GM21447 (cell line): Measurements from ENCODE around the gene TEAD1.
"Not testable (repeated sequence)": the region's sequence is repeated elsewhere in the genome, so short reads cannot be mapped to it uniquely, and the experiment has no call there.

ENCODE experiments used
- ATAC-seq: cut with Tn5 transposase; IDR thresholded peaks from one replicate; pipeline ENCODE4 v1.9.1; 2021; ENCODE audit not compliant: unreplicated experiment

Gene TEAD1

DNA sequence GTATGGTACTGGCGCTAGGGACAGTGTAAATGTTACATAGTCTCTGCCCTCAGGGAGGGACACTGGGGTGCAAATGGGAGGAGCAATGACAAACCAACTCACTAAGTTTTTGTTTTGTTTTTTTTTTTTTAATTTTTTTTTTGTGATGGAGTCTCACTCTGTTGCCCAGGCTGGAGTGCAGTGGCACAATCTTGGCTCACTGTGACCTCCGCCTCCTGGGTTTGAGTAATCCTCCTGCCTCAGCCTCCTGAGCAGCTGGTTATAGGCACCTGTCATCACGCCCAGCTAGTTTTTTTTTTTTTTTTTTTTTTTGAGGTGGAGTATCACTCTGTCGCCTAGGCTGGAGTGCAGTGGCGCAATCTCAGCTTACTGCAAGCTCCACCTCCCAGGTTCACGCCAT lies 83.9 kb downstream of the TEAD1 start:
- not testable (repeated sequence) for ATAC-seq

DNA sequence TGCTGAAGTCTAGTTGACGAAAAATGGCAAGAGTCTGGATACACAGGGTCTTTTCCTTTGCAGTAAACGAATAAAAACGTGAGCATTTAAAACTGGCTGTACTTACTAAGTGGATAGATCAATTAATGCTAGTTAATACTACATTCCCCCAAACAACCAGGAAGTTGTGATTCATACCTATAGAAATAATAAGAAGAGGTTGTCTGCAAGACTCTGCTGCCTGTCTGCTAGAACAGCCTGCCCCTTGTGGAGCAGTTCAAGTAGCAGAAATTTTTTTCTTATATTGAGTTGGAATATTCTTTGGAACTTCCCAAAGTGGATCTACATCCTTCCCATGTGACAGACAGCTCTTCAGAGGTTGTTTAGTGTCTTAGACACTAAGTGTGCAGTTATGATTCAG lies 86.8 kb downstream of the TEAD1 start:
- ATAC-seq = no peak

DNA sequence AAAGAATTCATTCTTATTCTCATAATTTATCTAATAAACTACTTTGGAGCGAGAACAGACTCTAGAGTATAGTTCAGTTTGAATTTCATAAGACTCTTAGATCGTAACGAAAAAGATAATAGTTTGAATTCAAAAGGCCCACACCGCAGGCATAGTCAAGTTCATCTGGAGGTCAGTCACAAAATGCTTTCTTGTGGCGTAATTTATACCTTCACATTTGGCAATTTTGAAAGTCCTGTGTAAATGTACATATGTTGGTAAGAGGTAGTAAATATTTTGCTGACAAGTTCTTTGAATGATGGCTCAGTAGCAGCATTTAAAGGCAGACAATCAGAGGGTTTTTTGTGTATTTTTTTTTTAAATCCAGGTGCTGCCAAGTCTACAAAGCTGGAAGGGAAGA lies 88.1 kb downstream of the TEAD1 start:
- ATAC-seq = no peak

DNA sequence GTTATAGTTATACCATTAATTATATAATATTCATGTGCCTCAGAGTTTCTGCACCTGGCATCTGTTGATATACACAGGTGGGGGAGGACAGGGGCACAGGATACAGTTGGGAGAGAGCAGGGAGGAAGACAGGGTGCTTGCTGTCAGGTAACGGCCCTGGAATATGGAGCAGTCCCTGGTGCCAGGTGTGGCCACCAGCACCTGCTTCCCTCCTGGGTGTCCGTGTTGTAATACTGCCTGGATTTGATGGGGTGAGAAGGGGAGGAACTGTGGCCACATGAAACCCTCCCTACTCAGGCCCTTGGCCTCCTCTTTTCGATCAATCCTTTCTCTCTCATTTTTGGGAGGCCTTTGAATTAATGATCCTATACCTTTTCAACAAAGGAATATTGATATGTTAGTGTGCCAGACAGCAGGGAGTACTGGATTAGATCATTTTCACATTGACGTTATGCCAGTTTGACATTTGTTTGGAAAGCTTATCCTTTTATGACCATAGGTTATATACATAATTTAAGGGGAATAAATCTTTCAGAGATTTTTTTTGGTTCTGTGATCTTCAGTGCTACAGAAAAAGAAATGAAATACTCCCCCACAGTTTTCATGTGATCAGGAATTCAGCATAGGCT lies 88.6 kb downstream of the TEAD1 start:
- ATAC-seq = no peak

DNA sequence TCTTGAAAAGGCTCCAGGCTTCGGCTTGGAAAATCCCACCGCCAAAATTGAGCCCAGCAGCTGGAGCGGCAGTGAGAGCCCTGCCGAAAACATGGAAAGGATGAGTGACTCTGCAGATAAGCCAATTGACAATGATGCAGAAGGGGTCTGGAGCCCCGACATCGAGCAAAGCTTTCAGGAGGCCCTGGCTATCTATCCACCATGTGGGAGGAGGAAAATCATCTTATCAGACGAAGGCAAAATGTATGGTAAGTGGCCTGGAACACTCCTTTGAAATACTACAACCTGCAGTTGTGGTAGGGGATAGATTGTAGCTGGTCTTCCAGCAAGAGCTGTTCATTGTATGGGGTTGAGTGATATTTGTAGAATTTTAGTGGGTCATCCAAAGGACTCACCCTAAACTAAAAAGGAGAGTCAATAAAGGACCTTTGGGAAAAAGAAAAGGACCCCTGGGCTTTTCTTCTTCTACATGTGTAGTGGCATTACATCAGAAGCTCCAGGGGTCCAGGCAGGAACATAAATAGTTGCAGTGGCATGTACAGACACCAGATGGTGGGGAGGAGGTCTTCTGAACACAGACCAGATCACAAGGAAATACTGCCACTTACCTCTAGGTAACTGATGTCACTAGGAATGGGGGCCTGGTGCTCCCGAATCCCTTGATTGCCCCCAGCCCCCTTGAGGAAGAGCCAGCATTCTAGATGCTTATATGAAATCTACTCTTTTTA lies 90.1 kb downstream of the TEAD1 start:
- no peak for ATAC-seq

DNA sequence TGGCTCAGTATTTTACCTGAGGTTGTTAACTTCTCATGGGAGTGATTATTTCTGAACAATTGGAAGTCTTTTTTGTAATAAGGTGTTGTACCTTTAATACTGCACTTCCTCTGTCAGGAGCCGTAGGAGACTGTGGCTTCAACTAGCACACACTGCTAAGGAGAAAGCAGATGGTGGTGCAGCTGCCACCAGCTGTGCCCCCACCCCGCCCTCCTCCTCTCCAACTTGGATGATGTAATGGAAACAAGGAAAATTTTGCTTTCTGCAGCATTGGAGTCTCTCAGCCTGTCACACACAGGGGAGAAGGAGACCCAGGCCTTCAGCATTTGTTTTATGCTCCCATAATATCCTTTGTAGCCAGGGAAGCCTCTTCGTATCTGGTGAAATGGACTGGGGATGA lies 91.2 kb downstream of the TEAD1 start:
- no peak for ATAC-seq

DNA sequence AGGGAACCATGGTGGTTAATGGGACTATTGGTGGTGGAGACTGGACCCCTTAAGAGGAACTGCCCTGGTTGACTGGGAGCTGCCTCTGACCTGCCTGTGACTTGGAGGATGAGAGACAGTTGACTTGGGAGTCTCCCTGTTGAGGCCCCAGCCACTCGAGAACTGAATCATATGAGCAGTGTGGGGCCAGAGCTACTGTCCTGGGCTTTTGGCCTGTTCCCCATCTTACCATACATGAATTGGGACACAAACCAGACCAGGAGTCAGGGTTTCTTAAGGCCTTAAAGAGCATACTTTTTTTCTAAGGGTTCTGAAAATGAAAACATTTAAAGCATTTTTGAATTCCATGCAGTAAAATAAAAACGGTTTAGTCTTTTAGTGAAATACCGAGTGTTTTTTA lies 92.8 kb downstream of the TEAD1 start:
- no peak for ATAC-seq

DNA sequence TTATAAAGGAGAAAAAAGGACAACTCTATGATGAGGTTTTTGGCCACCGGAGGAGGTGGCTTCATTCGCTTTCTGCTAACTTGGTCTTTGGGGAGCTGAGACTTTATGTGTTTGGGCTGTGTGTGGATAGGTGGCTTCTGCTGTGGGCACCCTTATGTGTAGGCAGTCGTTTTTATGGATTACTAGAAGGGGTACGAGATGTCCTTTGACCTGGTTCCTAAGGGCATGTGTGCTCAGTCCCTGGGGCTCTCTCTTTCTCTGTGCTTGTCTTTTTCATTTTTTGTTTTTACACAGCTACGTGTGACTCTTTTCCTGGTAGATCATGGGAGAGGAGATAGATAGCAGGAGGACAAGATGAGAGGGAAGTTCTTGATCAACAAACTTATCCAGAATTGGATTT lies 93.4 kb downstream of the TEAD1 start:
- ATAC-seq = no peak

DNA sequence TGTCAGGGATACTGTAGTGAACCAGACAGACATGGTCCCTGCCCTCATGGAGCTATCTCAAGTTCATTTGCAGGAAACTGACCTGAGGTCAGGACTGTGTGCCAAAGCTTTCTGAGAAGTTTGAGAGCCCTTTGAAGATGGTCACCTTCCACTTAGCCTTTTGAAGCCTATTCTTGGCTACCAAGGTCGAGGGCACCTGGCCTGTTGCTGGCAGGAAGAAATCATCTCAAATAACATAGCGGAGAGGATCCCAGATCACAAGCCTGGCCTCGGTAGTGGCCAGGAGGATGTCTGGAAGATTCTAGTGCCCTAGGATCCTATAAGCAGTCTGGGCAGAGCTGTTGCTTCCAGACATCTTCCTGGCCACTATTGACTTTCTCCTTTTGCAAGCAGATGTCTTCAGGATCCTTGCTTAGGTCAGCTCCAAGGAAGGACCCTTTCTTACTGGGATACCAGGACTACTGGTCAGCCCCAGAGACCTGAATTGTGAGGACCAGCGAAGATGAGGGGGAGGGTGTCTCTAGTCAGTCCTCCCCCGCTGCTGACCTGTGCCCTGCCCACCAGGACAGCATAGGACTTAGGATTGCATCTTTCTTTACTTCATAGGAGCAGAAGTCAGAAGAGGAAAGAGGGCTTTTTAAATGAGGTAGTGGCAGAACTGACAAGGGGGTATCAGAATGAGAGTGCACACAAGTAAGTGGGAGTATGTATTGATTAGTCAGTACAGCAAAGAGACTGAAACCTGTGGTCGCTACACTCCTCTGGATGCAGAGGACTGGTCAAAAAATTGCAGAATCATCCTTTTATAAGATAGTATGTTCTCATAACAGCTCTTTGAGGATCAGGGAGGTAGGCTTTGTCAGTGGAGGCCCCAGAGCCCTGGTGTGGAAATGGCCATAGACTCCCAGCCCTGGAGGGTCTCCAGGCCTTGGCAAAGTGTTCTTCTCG lies 94.8 kb downstream of the TEAD1 start:
- no peak for ATAC-seq

DNA sequence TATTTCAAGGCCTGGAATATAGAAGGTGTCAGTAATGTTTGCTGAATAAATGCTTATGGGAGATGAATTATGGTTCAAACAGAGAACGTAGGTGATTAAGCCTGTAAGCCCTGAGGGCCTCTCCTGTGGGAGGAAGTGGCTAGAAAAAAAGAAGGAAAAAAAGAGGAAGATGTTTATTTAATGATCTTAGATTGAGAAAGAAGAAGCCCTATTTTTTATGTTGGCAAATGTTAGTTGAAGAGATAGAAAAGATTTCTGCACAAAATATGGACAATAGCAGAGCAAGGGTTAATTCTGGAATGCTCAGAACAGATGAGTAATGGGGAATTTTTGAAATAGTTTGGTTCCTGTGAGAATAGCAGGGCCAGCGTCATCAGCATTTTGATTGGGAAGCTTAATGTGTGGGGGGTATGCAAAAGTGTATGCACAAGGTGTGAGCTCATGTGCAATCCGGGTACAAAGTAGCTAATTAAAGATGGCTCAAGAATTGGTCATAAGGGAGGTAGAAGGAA lies 95.7 kb downstream of the TEAD1 start:
- ATAC-seq = no peak

DNA sequence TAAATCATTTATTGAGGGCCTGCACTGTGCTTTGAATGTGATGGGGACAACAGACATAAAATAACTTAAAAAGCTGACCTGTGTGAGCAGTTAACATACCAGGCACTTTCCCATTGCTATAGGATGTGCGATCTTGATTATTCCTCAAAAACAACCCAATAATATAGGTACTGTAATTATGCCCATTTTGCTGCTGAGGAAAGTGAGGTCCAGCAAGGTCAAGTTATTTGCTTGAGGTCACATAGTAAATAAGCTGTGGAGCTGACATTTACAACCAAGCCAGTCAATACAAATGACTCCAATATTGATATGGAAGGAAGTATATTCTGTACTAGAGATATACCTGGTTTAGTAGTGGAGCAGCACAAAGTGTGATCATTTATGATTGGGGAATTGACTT lies 96.2 kb downstream of the TEAD1 start:
- ATAC-seq = no peak

DNA sequence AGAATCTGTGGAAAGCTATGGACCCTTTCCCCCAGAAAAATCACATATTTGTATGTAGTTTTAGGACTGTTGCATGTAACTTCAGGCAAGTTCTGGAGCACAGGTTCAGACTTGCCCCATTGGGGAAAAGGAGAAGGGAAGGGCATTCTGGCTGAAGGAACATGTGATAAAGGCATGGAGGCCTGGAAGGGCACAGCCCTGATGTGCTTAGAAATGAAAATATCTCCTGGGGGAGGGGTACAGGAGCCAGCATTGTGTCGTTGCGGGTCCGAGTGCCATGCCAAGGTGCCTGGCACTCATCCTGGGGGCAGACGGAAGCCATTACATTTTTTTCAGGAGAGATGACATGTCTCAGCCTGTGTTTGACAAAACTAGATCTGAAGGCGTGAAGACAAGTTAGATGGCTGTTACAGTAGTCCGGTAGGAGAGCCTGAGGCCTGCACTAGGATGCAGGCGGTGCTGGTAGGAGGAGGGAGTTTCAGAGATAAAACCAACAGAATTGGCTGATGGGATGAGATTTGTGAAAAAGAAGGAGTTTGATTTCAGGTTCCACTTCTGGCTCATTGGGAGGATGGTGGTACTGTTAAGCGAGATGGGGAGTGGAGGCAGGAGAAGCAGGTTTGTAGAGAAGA lies 96.9 kb downstream of the TEAD1 start:
- ATAC-seq = no peak

DNA sequence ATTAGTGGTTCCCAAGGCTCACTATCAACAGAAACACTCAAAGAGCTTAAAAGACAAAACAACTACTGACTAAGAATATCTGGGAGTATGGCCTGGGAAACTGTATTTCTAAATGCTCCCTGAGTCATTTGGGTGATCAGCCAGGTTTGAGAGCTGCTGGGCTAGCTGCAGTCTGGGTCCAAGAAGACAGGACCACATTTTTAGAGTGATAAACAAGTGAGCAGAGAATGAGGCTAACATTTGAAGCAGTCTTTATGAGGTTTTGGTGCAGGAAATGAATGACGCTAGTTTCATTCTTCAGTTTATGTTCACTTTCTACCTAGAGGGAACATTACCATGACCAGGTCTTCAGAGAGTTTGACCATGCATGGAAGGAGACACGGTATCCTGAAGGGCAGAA lies 97.7 kb downstream of the TEAD1 start:
- ATAC-seq = no peak

DNA sequence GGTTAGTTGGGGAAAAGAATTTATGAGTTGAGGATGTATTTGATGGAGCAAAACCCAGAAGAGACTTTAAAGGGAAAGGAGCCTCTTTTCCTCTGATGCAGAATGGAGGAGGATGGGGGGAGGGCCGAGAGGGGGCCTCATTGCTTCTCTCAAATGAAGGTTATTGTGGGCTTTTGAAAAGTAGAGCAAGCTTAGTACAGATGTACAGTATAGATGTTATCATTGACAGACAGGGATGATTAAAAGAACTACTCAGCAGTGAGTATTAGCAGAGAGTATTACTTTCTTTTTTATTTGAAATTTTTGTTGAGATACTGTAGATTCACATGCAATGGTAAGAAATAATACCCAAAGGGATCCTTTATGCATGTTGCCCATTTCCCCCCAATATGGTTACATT lies 98.1 kb downstream of the TEAD1 start:
- no peak for ATAC-seq

DNA sequence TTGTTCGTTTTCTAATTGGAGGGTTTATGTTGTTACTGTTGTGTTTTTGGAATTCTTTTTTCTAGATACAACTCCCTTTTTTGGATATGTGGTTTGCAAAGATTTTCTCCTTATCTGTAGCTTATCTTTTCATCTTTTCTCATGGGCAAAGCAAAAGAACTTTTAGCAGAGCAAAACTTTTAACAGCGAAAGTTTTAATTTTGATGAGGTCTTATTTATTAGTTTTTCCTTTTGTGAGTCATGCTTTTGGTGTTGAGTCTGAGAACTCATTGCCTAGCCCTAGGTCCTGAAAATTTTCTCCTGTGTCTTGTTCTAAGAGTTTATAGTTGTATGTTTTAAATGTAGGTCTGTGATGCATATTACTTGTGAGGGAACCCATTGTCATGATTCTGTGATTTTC lies 99.4 kb downstream of the TEAD1 start:
- no peak for ATAC-seq

DNA sequence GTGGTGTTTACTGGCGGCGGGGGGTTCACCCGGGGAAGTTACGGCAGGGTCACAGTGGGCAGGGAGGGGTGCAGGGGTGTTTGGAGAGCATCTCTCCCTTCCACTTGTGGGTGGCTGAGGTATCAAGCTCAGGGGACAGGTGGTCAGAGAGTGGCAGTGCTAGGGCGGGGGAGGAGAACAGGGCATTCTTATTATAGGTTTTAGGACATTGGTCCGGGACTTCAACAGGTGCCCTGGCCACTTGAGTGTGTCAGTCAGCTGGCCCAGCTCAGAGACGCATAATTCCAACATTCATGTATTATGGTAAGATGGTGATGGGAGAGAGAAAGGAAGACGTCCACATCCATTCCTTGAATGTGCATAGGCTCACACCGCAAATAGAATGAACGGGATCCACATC lies 101.7 kb downstream of the TEAD1 start:
- ATAC-seq = no peak

DNA sequence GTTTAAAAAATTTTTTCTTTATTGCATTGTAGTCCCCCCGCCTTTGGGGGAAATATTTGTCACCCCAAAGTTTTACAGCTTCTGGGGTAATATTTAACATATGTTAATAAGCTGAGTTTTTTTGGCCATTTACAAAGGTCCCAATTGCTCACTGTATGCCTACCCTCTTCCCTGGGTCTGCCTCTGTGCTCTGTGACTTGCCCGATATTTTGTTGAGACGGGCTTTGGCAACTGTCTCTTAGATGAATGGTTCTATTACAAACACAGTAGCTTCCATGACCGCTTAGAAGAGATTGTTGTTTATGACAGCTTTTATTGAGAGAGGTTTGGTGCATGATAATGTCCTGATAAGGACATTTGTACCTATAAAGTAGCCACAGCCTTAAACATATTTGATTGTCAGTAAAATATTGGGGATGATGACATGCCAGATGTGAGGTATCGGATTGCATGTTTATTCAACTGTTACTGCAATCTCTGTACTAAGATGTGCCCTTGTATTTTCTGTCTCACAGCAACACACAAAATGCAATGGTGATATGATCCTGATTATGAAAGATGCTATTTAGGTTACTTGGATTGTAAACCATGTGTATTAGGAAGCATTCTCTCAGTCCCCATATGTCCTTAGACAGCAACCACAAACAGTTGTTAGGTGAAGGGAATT lies 103.1 kb downstream of the TEAD1 start:
- no peak for ATAC-seq

DNA sequence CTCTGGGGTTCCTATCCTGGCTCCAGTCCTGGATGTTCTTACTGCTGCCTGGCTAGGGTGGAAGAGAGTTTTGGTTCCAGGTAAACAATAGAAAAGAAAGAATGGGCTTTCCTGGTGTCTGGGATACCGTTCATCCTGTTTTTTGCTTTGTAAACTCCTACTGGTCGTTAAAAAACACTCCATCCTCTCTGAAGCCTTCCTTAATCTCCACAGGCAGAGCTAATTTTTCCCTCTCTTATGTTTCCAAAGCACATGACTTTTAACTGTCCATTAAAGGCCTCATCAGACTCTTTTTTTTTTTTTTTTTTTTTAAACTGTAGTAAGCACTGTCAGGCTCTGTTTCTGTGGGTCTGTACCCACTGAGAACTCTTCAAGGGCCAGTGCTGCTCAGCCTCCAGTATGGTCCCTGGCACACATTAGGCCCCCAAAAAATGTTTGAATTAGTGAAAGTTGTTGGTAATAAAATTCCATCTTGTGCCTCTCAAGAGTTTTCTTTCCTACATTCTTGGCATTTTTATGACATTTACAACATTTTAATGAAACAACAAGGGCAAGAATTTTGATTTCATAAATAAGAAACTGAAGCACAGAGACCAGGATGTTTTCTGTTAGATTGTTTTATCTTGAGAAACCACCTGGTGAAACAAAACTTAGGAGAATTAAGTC lies 104.2 kb downstream of the TEAD1 start:
- ATAC-seq = no peak

DNA sequence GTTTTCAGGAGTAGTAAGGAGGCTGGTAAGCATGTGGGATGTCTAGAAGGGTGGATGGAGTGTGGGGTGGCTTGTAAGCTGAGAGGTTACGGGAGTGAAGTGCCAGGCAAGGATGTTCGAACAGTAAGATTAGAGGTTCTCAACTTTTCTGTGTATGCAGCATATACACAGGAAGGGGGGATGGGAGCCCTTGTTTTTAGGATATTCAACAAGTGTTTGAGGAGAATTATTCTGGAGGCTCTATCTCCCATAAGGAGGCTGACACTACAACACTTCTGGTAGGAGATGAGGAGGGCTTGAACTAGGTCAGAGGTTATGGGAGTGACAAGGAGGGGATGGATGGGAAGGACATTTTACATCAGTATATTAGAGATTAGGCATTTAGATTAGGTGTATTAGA lies 109.5 kb downstream of the TEAD1 start:
- no peak for ATAC-seq

DNA sequence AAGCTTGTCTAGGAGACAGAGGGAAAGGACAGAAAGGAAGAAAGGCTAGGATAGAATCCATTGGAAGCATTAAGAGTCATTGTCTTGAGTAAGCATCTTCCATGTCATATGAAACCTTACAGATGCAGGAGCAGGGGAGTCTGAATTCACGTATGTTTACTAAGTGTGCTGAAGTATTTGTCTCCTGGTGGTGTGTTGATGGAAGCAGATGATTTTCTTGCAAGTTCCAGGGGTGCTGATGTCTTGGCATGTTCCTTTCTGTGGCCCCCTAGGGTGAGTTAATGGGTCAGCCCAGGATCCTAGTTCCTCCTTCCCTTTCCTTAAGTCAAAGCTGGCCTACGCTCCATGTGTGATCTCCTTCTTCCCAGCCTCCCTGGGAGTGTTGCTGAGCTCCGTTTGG lies 110.2 kb downstream of the TEAD1 start:
- ATAC-seq = no peak
